Measurements from ENCODE around the gene DST. TPM values are rescaled to one million over a fixed set of nuclear protein-coding genes. Genes with fewer than 3 reads are reported as not detected.

The DST gene
- total RNA-seq, 1 experiment from 2014 or later = 132 TPM

GRCh38 chr6:56541741-56542360 is 100.8 kb downstream of the DST start (continued):
- no peak for TF ChIP-seq PREB (CRISPR knock-in tag; IDR thresholded peaks at IDR 0.05; ENCODE audit: borderline replicate concordance)
- no peak for TF ChIP-seq ZNF219 (CRISPR knock-in tag; IDR thresholded peaks at IDR 0.05; ENCODE audit: borderline replicate concordance)
- no peak for TF ChIP-seq CTCF (IDR thresholded peaks at IDR 0.05)
- TF ChIP-seq OVOL2 (CRISPR knock-in tag; IDR thresholded peaks at IDR 0.05; ENCODE audit: borderline replicate concordance) = no peak
- no peak for TF ChIP-seq ATF3 (CRISPR knock-in tag; conservative IDR thresholded peaks at IDR 0.05)
- no peak for TF ChIP-seq JUN (CRISPR knock-in tag; IDR thresholded peaks at IDR 0.05)
- TF ChIP-seq ATF1 (CRISPR knock-in tag; IDR thresholded peaks at IDR 0.05) = no peak
- TF ChIP-seq FOXP1 (CRISPR knock-in tag; IDR thresholded peaks at IDR 0.05; ENCODE audit: borderline replicate concordance) = no peak
- TF ChIP-seq RELA (CRISPR knock-in tag; IDR thresholded peaks at IDR 0.05; ENCODE audit: borderline replicate concordance) = no peak
- TF ChIP-seq TEAD1 (CRISPR knock-in tag; IDR thresholded peaks at IDR 0.05) = no peak

GRCh38 chr6:56541030-56541600 is 101.6 kb downstream of the DST start:
- Mint-ChIP-seq H3K4me3 (no peak overlapping the region), H3K4me1 (peaks cover 17% of the 10 kb centered on the region), H3K9me3 (no peaks in the 10 kb centered on the region), H3K36me3 (no peaks in the 10 kb centered on the region; the same call in 1 of the 2 replicates), H3K27me3 (ENCODE audit: low read depth) (no peaks in the 10 kb centered on the region; the same call in 1 of the 2 replicates), H3K27ac (no peak overlapping the region)
- ChIA-PET CTCF (interaction anchor here (1.6 kb wide), 2 partner anchors 29 to 414 kb away, joined by 3 to 4 read pairs; partner anchors contain the start of gene BEND6), POLR2A (no interaction called here)
- TF ChIP-seq ZNF317 (CRISPR knock-in tag; IDR thresholded peaks at IDR 0.05; ENCODE audit: borderline replicate concordance, low read depth) = no peak
- TF ChIP-seq ZNF281 (CRISPR knock-in tag; IDR thresholded peaks at IDR 0.05) = no peak
- no peak for TF ChIP-seq ERG (CRISPR knock-in tag; IDR thresholded peaks at IDR 0.05)
- TF ChIP-seq IRF1 (CRISPR knock-in tag; IDR thresholded peaks at IDR 0.05) = no peak
- no peak for TF ChIP-seq AFF4 (CRISPR knock-in tag; IDR thresholded peaks at IDR 0.05; ENCODE audit: borderline replicate concordance)
- TF ChIP-seq CBFB (CRISPR knock-in tag; IDR thresholded peaks at IDR 0.05; ENCODE audit: low read depth) = no peak
- TF ChIP-seq TEAD1 (CRISPR knock-in tag; IDR thresholded peaks at IDR 0.05) = no peak
- no peak for TF ChIP-seq NFATC4 (CRISPR knock-in tag; IDR thresholded peaks at IDR 0.05)
- TF ChIP-seq ETV6 (CRISPR knock-in tag; IDR thresholded peaks at IDR 0.05) = no peak
- no peak for TF ChIP-seq GRHL2 (CRISPR knock-in tag; IDR thresholded peaks at IDR 0.05; ENCODE audit: insufficient replicate concordance, severe bottlenecking)
- ATAC-seq = no peak
- DNase-seq (ENCODE audit: low spot score) = no peak

Measured in WTC11 (cell line).